B cell (primary cell): ENCODE measurements around the gene ATOH1. TPM values are rescaled to one million over a fixed set of nuclear protein-coding genes. Genes with fewer than 3 reads are reported as not detected.

Experiments
- ATAC-seq: fragments of 200-7000 bp; cut with Tn5 transposase; one replicate; pipeline ENCODE4 v1.10.0; 2021; ENCODE audit warnings: low read depth, mild to moderate bottlenecking, moderate number of reproducible peaks, moderate library complexity
- CTCF ChIA-PET: fragments of 350-600 bp; sonication (Branson Sonifier 250); formaldehyde crosslinking; loops from one replicate; lab custom pipeline; 2021; ENCODE audit warnings: antibody characterized with exemption, inconsistent platforms; lab: Charles Lee
- POLR2A ChIA-PET: fragments of 350-600 bp; sonication (Branson Sonifier 250); formaldehyde crosslinking; loops from one replicate; lab custom pipeline; 2021; ENCODE audit warnings: antibody characterized with exemption; lab: Charles Lee
- DNase-seq: peaks from one replicate; pipeline ENCODE4 v3.0.0; 2013
- H2AFZ ChIP-seq: 2 replicates; pipeline ENCODE4 v1.6.1; 2012; ENCODE audit warnings: mild to moderate bottlenecking, low read depth, low read length; ENCODE audit not compliant: insufficient read depth, poor library complexity, severe bottlenecking
- H3K27ac ChIP-seq, 2 donors: 1 replicate in 1 of 2; 2 replicates in 1 of 2; pipeline ENCODE4 v1.5.1; 2012 to 2013; ENCODE audit warnings: low read length in 2 of 2, mild to moderate bottlenecking in 2 of 2, moderate library complexity in 1 of 2
- H3K27me3 ChIP-seq, 4 experiments: fragments of 200-600 bp in 1 of 4; sonication (generic) in 1 of 4; replicated peaks in 1 of 4; 1 replicate in 2 of 4; 2 replicates in 2 of 4; pipeline versions ENCODE4 v1.6.1 to v1.7.0; 2013 to 2016; ENCODE audit warnings: low read length in 3 of 4, mild to moderate bottlenecking in 2 of 4, mixed read lengths in 1 of 4, moderate library complexity in 1 of 4; ENCODE audit not compliant: insufficient read depth in 4 of 4, control insufficient read depth in 3 of 4; ENCODE audit errors: control extremely low read depth in 1 of 4
- H3K36me3 ChIP-seq, 2 experiments: replicated peaks in 1 of 2; 1 replicate in 1 of 2; 2 replicates in 1 of 2; pipeline versions ENCODE4 v1.6.1 to v1.7.1; 2013; ENCODE audit warnings: low read length in 1 of 2; ENCODE audit not compliant: insufficient read depth in 2 of 2, control insufficient read depth in 1 of 2; ENCODE audit errors: control extremely low read depth in 1 of 2, extremely low read depth in 1 of 2
- H3K4me1 ChIP-seq, 2 donors: fragments of 200-600 bp in 1 of 2; sonication (generic) in 1 of 2; 1 replicate in 1 of 2; 2 replicates in 1 of 2; pipeline versions ENCODE4 v1.5.1 to v1.6.1; 2013 to 2017; ENCODE audit warnings: low read length in 2 of 2; ENCODE audit not compliant: control insufficient read depth in 2 of 2, insufficient read depth in 2 of 2
- H3K4me2 ChIP-seq: replicated peaks from 2 replicates; pipeline ENCODE3; 2012; ENCODE audit warnings: mild to moderate bottlenecking, low read depth, low read length; ENCODE audit not compliant: poor library complexity, severe bottlenecking
- H3K4me3 ChIP-seq, 5 experiments: fragments of 200-600 bp in 1 of 5; sonication (generic) in 1 of 5; 1 replicate in 3 of 5; 2 replicates in 2 of 5; pipeline versions ENCODE4 v1.5.1 to v1.7.0; 2011 to 2016; ENCODE audit warnings: low read length in 4 of 5, mild to moderate bottlenecking in 4 of 5, low read depth in 2 of 5, control low read depth in 1 of 5, moderate library complexity in 1 of 5; ENCODE audit not compliant: insufficient read depth in 1 of 5; ENCODE audit errors: control extremely low read depth in 1 of 5, extremely low read depth in 1 of 5
- H3K79me2 ChIP-seq: fragments of 200-600 bp; sonication (generic); one replicate; pipeline ENCODE4 v1.6.0; 2016; ENCODE audit warnings: low read length; ENCODE audit not compliant: control insufficient read depth, insufficient read depth
- H3K9ac ChIP-seq: fragments of 200-600 bp; sonication (generic); 2 replicates; pipeline ENCODE4 v1.6.1; 2017; ENCODE audit warnings: mild to moderate bottlenecking, low read length, moderate library complexity
- H3K9me3 ChIP-seq, 3 donors: one replicate each; pipeline versions ENCODE4 v1.6.1 to v1.7.1; 2013; ENCODE audit warnings: low read length in 2 of 3; ENCODE audit not compliant: control insufficient read depth in 2 of 3, insufficient read depth in 1 of 3; ENCODE audit errors: control extremely low read depth in 1 of 3
- H4K20me1 ChIP-seq: 2 replicates; pipeline ENCODE4 v1.6.0; 2012; ENCODE audit warnings: mild to moderate bottlenecking, low read length; ENCODE audit not compliant: insufficient read depth, control insufficient read depth, poor library complexity, severe bottlenecking
- H3K27ac Mint-ChIP-seq: one replicate; pipeline ENCODE4 v1.8.0; 2021; ENCODE audit warnings: mixed read lengths
- H3K27me3 Mint-ChIP-seq: one replicate; pipeline ENCODE4 v1.8.0; 2021; ENCODE audit warnings: mixed read lengths
- H3K4me1 Mint-ChIP-seq: one replicate; pipeline ENCODE4 v1.8.0; 2021; ENCODE audit warnings: mixed read lengths
- H3K4me3 Mint-ChIP-seq: one replicate; pipeline ENCODE4 v1.8.0; 2021; ENCODE audit warnings: mixed read lengths
- H3K9me3 Mint-ChIP-seq: one replicate; pipeline ENCODE4 v1.8.0; 2022; ENCODE audit warnings: mixed read lengths; ENCODE audit not compliant: insufficient read depth
- CTCF ChIP-seq: fragments of 200-600 bp; IDR thresholded peaks from one replicate; pipeline ENCODE4 v1.8.0; 2022; ENCODE audit warnings: antibody characterized with exemption, mild to moderate bottlenecking
- EZH2 ChIP-seq: IDR thresholded peaks from 2 replicates; pipeline ENCODE4 v1.6.1; 2012; ENCODE audit warnings: borderline replicate concordance, low read depth, mild to moderate bottlenecking, moderate library complexity, low read length; ENCODE audit not compliant: insufficient read depth, poor library complexity, severe bottlenecking
- WGBS: methylation state at CpG from one replicate; pipeline ENCODE4 v1.1.5; 2013; ENCODE audit warnings: missing lambda C conversion rate; ENCODE audit not compliant: insufficient coverage; 5-methylcytosine and 5-hydroxymethylcytosine counted together
- intact Hi-C: fragments of 100-400 bp; cut with micrococcal nuclease; formaldehyde crosslinking; loops from one replicate; pipeline ENCODE4 v1.10.0; 2022
- polyA plus RNA-seq: library from polyadenylated mRNA; depleted of rRNA; stranded (reverse); fragments of >200 nt; gene quantifications from 2 replicates; pipeline ENCODE4 v1.2.3, GENCODE V29; 2012
- total RNA-seq, 2 donors: library from RNA; stranded (reverse); fragments of 120-200 nt in 1 of 2; gene quantifications; 1 replicate in 1 of 2; 2 replicates in 1 of 2; pipeline versions ENCODE4 v1.2.3 to v1.2.4, GENCODE V29; 2013 to 2022

The ATOH1 gene
- total and polyA plus RNA-seq, 2 donors (not counting 1 experiment from before 2014, with no cell fraction given), result not detected

GRCh38 chr4:93786149-93786548 is 42.4 kb upstream of the ATOH1 start:
- Mint-ChIP-seq H3K4me3 (no peak overlapping the region), H3K9me3 (no peaks in the 10 kb centered on the region), H3K4me1 (no peaks in the 10 kb centered on the region), H3K27me3 (no peaks in the 10 kb centered on the region), H3K27ac (no peak overlapping the region)
- TF ChIP-seq EZH2 (no peak), CTCF (no peak)
- ATAC-seq (no peak), DNase-seq (no peak)
- H3K27ac ChIP-seq, result no peak overlapping the region
- H3K9me3 ChIP-seq, result no peaks in the 10 kb centered on the region
- H3K9ac ChIP-seq, result no peak overlapping the region
- no peaks in the 10 kb centered on the region for H3K79me2 ChIP-seq
- H3K4me3 ChIP-seq, result no peak overlapping the region
- no peaks in the 10 kb centered on the region for H3K4me1 ChIP-seq
- no peak overlapping the region for H2AFZ ChIP-seq
- no peak overlapping the region for H3K4me2 ChIP-seq
- no peaks in the 10 kb centered on the region for H4K20me1 ChIP-seq
- ChIA-PET POLR2A (no interaction called here), CTCF (no interaction called here)
- 88% methylated on average over 2 of the region's 2 CpGs for WGBS
- intact Hi-C loops, result no loop called here
- no peaks in the 10 kb centered on the region for H3K27me3 ChIP-seq
- no peaks in the 10 kb centered on the region for H3K36me3 ChIP-seq

GRCh38 chr4:93788712-93789111 is 39.8 kb upstream of the ATOH1 start:
- DNase-seq, result no peak
- ATAC-seq, result no peak
- Histone ChIP-seq H3K27ac (no peak overlapping the region), H3K9ac (no peak overlapping the region), H3K79me2 (no peaks in the 10 kb centered on the region), H4K20me1 (no peaks in the 10 kb centered on the region), H3K27me3 (no peaks in the 10 kb centered on the region), H3K4me1 (no peaks in the 10 kb centered on the region), H3K9me3 (no peaks in the 10 kb centered on the region), H3K4me2 (no peak overlapping the region), H3K4me3 (no peak overlapping the region), H2AFZ (no peak overlapping the region), H3K36me3 (no peaks in the 10 kb centered on the region)
- no peak for TF ChIP-seq CTCF
- TF ChIP-seq EZH2, result no peak
- H3K4me1 Mint-ChIP-seq, result no peaks in the 10 kb centered on the region
- no peak overlapping the region for H3K27ac Mint-ChIP-seq
- H3K4me3 Mint-ChIP-seq, result no peak overlapping the region
- intact Hi-C loops, result no loop called here
- no peaks in the 10 kb centered on the region for H3K9me3 Mint-ChIP-seq
- H3K27me3 Mint-ChIP-seq, result no peaks in the 10 kb centered on the region
- ChIA-PET POLR2A (no interaction called here), CTCF (no interaction called here)
- WGBS, result no CpG with 5 or more reads among the region's 1 CpG
